Stimulated activated CD8-positive, alpha-beta memory T cell treated with anti-CD3 and anti-CD28 coated beads, Interleukin-4, amount 100 ng/mL, for 48 hours (primary cell): ENCODE measurements around the gene PSMG2.

Source experiments
- DNase-seq: peaks from one replicate; pipeline ENCODE4 v3.0.0-alpha.2; 2020

PSMG2 gene

GRCh38 chr18:12702221-12703095 lies at the start of gene PSMG2, which contains the start of gene CEP76:
Gene PSMG2, plus strand, starts transcription at chr18:12703042. Its CDS starts 66 bp downstream, at chr18:12703108.
Gene CEP76, minus strand, starts transcription at chr18:12702723. Its CDS starts 175 bp downstream, at chr18:12702548.
- DNase-seq: peak; percentile 88

- no peak for DNase-seq
These were observed 47.9 kb upstream of the PSMG2 start for GRCh38 chr18:12654971-12655370.

DNA sequence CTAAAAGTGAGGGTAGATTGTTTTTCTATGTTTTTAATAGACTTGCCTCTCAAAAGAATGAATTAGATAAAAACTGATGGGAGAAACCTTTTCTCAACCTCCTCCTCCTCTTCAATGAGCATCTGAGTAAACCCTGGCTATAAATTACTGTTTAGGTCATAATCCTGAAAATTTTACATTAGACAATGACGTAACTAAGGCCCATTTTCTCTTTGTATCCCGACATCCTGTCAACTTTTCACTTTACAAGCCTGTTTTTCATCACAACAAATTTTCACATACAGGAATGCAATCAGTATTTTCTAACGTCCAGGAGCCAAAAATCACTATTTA lies 46.3 kb upstream of the PSMG2 start:
- DNase-seq: no peak

GRCh38 chr18:12656938-12657683 lies 45.7 kb upstream of the PSMG2 start:
- DNase-seq: peak; percentile 38

DNA sequence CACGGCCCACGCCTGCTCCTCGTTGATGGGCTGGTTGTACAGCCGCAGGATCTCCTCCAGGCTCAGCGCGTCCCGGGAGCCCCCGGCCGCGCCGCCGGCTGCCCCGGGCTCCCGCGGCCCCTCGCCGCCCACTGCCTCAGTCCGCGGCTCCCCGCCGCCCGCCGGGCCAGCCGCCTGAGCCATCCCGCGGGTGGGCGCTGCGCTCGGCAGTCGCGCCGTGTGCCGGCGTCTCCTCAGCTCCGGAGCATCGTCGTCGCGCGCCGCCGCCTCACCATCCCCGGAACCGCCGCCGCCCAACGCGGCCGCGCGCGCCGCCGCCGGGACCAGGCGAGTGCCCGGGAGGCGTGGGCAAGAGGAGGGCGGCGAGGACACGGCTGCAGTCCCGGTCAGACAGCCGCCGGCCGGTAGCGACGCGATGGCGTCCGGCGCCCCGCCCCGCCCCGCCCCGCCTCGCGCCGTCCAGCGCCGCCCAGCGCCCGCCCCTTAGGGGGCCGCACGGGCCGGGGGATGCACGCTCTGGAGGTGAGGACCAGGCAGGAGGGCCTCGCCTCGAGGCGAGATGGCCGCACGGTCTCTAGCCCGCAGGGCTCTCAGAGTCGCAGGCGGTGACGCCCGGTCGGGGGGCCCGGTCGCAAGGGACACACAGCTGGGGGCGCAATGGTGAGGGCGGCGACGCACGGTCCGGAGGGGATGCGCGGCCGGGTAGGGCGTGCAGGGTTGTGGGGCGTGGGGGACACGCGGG lies 45.0 kb upstream of the PSMG2 start, which contains the start of gene SPIRE1:
Gene SPIRE1 (minus strand): TSS at position 424 of the 742 bp plus-strand sequence. CDS start 241 bp downstream, at position 183.
- DNase-seq: peak; percentile 46

DNA sequence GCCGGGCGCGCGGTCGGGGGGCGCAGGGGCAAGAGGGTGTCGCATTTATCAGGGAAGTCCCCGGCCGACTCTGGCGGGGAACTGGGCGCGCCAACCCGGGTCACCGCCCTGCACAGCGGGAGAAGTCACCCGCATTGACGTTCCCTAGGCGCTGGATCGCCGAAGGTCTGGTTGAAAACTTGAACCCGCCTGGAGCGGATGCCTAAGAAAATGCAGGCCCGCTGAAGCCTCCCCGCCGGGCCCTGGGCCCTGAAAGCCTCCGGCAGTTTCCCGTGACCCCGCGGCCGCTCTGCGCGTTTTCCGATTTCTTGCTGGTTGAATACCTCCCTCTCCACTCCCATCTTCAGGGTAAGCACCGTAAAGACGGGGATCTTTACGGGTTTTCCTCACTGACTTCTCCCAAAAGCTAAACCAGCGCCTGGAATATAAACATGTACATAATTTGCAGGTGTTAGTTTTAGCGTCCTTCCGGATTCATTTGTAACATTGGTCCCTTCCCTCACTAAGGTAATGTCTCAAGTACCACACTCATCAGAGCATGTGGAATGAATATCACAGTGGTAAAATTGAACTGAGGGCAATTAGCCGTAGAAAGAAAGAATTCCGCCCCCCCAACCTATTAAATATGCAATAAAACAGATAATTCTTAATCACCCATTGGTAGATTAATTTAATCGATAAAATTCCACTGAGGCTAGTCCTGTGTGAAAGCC lies 44.3 kb upstream of the PSMG2 start:
- peak; percentile 38 for DNase-seq

DNA sequence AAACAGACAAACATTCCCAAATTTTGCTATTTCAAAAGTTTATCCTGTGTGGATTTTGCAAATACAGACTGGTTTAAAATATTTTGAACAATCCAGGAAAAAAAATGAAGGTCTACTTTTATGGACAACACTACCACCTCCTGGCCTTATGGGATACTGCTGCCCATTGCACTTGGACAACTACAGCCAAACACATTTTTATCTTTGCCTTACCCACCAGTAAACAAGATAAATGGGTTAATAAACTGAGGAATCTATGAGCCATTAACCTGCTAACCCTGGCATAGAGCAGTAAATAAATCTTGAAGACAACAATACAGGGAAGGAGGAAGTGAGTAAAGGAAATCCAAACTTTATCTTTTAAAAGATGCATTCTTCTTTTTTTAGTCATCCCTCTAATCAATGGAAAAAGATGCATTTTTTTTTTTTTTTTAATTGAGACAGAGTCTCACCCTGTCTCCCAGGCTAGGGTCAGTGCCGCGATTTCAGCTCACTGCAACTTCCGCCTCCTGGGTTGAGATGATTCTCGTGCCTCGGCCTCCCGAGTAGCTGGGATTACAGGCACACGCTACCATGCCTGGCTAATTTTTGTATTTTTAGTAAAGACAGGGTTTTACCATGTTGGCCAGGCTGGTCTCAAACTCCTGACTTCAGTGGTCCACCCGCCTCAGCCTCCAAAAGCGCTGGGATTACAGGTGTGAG lies 42.8 kb upstream of the PSMG2 start:
- peak; percentile 62 for DNase-seq

DNA sequence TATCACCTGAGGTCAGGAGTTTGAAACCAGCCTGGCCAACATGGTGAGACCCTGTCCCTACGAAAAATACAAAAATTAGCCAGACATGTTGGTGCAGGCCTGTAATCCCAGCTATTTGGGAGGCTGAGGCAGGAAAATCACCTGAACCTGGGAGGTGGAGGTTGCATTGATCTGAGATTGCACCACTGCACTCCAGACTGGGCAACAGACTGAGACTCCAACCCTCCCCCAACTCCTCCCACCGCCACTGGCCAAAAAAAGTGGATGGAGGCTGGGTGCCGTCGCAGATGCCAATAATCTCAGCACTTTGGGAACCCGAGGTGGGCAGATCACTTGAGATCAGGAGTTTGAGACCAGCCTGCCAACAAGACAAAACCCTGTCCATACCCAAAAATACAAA lies 34.8 kb upstream of the PSMG2 start:
- DNase-seq: no peak

GRCh38 chr18:12679183-12679786 lies 23.6 kb upstream of the PSMG2 start:
- DNase-seq: no peak

GRCh38 chr18:12686100-12686499 lies 16.7 kb upstream of the PSMG2 start:
- no peak for DNase-seq

DNA sequence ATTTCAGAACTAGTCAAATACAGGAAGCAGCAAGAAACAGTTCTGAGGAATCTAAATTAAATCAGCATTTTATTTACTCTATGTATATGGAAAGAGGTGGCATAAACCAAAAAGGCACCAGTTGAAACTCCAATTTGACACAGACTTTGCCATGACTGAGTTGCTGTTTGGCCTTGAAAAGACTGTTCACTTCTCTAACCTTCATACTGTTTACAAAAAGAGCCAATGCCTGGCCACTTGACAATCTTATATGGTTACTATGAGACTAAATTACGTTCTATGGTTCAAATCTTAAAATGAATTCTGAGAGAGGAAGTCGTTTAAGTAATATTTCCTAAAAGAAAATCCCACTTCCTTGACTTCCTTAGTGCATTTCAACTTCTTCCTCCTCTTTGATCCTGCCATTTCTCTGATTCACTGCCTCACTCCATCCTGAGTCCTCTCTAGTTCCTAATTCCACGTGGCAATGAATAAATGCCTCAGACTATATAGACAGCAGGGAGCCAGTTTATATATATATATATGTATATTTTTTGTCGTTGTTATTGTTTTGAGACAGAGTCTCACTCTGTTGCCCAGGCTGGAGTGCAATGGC lies 13.5 kb upstream of the PSMG2 start:
- DNase-seq: no peak

DNA sequence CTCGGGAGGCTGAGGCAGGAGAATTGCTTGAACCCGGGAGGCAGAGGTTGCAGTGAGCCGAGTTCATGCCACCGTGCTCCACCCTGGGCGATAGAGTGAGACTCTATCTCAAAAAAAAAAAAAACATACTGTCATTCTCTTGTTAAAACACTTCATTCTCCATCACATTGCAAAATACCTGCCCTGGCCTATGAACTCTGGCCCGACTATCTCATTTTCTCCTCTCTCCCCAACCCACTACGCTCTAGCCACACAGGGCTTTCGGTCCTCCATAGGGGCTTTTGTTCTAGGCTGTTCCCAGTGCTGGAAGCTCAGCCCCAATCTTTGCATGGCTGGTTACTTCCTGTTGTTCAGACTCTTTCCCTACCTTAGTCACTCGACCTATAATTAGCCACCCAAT lies 10.6 kb upstream of the PSMG2 start:
- no peak for DNase-seq

DNA sequence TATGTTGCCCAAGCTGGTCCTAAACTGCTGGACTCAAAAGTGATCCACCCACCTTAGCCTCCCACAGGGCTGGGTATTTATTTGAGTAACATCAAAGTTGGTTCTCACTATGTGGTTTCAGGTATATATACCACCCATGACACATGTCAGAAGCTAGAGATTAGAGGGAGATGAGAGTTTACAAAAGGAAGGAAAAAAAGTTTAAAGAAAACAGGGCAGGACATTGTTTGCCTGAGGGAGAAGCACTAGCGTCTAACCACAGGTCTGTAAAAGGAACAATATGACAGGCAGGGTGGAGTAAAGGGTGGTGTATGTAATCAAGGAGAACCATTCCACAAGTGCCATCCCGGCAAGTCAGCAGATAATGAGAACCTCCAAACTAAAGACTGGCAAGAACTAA lies 8.8 kb upstream of the PSMG2 start:
- no peak for DNase-seq

- no peak for DNase-seq
These were observed 3.1 kb upstream of the PSMG2 start for GRCh38 chr18:12699747-12700146.

DNA sequence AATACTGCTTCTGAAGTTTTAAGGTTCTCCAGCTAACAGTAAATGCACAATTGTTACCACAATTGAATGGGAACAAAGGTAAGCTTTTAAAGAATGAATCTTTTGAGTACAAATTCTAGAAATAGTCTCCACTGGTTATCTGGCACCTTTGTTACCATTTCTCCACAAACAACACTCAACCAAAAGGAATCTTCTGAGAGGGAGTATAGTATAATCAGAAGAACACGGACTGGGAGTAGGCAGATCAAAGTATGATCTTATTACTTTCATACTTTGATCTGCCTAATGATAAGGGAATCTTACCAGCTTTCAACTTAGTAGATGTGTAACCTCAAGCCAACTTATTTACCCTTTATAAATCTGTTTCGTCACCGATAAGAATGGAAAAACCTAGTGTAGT lies 1.7 kb upstream of the PSMG2 start:
- DNase-seq: no peak

GRCh38 chr18:12703096-12703567 lies 290 bp downstream of the PSMG2 start:
- DNase-seq: no peak

DNA sequence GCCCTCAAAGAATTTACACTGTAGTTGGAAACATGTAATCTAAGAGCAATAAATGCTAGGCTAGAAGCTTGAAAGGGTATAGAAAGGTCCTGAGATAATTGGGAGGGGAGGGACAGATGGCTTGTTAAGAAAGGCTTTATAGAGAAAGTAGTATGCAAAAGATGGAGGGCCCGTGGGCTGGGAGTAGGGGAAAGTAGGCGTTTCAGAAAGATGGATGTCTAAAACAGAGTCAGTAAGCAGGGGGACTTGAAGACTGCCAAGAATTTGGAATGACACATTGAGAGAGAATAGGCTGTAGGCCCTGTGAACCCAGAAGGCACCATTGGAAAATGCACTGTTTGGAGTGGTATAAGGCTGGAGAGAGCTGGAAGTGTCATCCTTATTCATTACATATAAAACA lies 822 bp downstream of the PSMG2 start:
- no peak for DNase-seq

- DNase-seq: no peak
These were observed 8.6 kb downstream of the PSMG2 start for GRCh38 chr18:12711446-12711845.

DNA sequence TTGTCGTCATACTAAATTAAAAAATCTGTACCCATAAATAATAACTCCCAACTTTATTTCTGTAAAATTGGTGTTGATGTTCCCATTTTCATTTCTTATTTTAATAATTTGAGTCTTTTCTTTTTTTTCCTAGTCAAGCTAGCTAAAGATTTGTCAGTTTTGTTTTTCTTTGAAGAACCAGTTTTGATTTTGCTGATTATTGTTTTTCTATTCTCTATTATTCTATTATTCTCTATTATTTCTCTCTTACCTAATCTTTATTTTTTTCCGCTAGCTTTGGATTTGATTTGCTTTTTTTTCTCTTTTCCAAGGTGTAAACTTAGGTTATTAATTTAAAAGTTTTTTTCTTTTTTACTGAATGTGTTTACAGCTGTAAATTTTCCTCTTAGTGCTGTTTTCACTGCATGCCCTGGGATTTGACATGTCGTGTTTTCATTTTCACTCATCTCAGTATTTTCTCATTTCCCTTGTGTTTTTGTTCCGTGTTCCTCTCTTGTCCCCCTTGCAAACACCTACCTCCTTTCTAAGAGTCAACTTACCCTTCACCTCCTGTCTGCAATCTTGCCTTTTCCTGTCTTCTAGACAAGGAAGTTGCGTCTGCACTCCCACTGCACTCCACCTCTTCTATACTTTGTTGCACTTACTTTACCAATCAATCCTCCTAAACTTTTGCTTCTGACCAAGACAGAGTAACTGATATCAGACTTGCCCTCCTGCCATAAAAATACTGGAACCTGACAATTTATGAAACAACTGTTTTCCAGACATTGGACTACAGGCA lies 18.8 kb downstream of the PSMG2 start:
- no peak for DNase-seq

DNA sequence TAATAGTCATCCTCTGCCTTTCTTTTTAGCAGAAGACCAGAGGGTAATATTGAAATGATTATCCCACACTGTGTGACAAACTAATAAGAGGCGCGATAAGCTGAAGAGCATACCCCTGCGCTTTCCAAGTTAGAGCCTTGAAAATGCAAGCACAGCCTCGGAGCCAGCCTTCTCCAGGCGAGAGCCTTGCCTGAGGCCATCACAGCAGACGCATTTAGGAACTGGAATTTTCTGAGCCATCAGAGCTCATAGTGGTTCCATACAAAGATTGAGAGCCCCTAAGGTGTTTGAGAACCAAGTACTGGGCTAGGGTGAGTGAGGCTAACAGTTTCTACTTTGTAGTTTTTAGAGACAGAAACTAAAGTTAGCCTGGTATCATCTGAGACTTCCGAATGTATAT lies 19.9 kb downstream of the PSMG2 start:
- DNase-seq: no peak
